GM19351 (cell line): ENCODE results near the gene TRANK1.
"Not testable (repeated sequence)": the region's sequence is repeated elsewhere in the genome, so short reads cannot be mapped to it uniquely, and the experiment has no call there.

ENCODE experiments used
- ATAC-seq: cut with Tn5 transposase; IDR thresholded peaks from one replicate; pipeline ENCODE4 v1.9.1; 2021; ENCODE audit warnings: mild to moderate bottlenecking, moderate library complexity; ENCODE audit not compliant: unreplicated experiment

The TRANK1 gene

GRCh38 chr3:36894914-36895313 is 49.9 kb downstream of the TRANK1 start:
- ATAC-seq = no peak

- no peak for ATAC-seq
Measured at GRCh38 chr3:36893826-36894225, 51.0 kb downstream of the TRANK1 start.

- ATAC-seq = peak; percentile 52
Measured at GRCh38 chr3:36893137-36893557, 51.7 kb downstream of the TRANK1 start.

- no peak for ATAC-seq
Measured at GRCh38 chr3:36892457-36893136, 52.3 kb downstream of the TRANK1 start.

GRCh38 chr3:36891701-36892160 is 53.1 kb downstream of the TRANK1 start:
- peak; percentile 63 for ATAC-seq

- not testable (repeated sequence) for ATAC-seq
Measured at GRCh38 chr3:36891097-36891496, 53.8 kb downstream of the TRANK1 start.

- ATAC-seq = no peak
Measured at GRCh38 chr3:36890261-36890660, 54.6 kb downstream of the TRANK1 start.

GRCh38 chr3:36881735-36882134 is 63.1 kb downstream of the TRANK1 start:
- no peak for ATAC-seq

GRCh38 chr3:36879842-36880241 is 65.0 kb downstream of the TRANK1 start:
- not testable (repeated sequence) for ATAC-seq

GRCh38 chr3:36877930-36878685 is 66.7 kb downstream of the TRANK1 start:
- no peak for ATAC-seq

GRCh38 chr3:36876181-36876936 is 68.5 kb downstream of the TRANK1 start:
- ATAC-seq = peak; percentile 98

GRCh38 chr3:36875397-36875796 is 69.5 kb downstream of the TRANK1 start:
- ATAC-seq = no peak

GRCh38 chr3:36874424-36874823 is 70.4 kb downstream of the TRANK1 start:
- ATAC-seq = no peak

- ATAC-seq = no peak
Measured at GRCh38 chr3:36871379-36872126, 73.3 kb downstream of the TRANK1 start.

GRCh38 chr3:36868614-36869436 is 76.0 kb downstream of the TRANK1 start:
- peak; percentile 97 for ATAC-seq

- no peak for ATAC-seq
Measured at GRCh38 chr3:36867810-36868209, 77.0 kb downstream of the TRANK1 start.

GRCh38 chr3:36866368-36866767 is 78.5 kb downstream of the TRANK1 start:
- ATAC-seq = no peak

GRCh38 chr3:36864180-36865053 is 80.4 kb downstream of the TRANK1 start:
- no peak for ATAC-seq
